ENCODE measurements around the gene USP36.
A peak's percentile ranks its signal among the peaks of the same experiment; 100 is the strongest.

Gene USP36

DNA sequence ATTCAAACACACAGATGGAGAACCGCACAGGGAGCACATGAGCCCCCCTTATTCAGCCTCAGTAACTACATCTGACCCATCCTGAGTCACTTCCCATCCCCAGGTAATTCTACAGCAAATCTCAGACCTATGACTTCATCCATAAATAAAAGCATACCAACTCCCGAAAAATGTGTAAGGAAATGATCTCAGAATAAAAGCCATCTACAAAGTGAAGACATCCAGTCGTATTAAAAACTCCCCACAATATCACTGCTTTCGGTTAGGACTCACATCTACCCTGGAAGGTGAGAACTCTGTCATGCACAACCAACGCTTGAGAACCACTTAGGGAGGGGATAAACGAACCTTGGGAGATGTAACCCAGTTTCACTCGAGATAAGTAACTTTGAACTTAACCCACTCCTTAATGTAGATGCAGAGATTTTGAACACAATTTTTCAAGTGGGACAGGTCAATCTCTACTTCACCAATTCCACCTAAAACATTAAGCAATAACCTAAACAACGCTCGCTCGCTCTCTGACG, 1.3 kb downstream of the USP36 start:
- Histone ChIP-seq H3K4me1 (ENCODE audit: control insufficient read depth, insufficient read depth, low read length) (peaks cover 10% of the 10 kb centered on the region), H3K27ac (ENCODE audit: insufficient read depth, low read depth, low read length, poor library complexity, severe bottlenecking) (no peak overlapping the region), H3K4me3 (ENCODE audit: insufficient read depth, low read depth, low read length) (peak overlapping the region; percentile 60), H3K36me3 (ENCODE audit: control insufficient read depth, insufficient read depth, low read length) (peaks cover 27% of the 10 kb centered on the region), H3K27me3 (ENCODE audit: control insufficient read depth, insufficient read depth, low read length, poor library complexity, severe bottlenecking) (no peaks in the 10 kb centered on the region), H3K9me3 (ENCODE audit: control insufficient read depth, low read length) (no peaks in the 10 kb centered on the region)
- 32% methylated on average over 11 of the region's 11 CpGs for WGBS, 2 experiments

DNA sequence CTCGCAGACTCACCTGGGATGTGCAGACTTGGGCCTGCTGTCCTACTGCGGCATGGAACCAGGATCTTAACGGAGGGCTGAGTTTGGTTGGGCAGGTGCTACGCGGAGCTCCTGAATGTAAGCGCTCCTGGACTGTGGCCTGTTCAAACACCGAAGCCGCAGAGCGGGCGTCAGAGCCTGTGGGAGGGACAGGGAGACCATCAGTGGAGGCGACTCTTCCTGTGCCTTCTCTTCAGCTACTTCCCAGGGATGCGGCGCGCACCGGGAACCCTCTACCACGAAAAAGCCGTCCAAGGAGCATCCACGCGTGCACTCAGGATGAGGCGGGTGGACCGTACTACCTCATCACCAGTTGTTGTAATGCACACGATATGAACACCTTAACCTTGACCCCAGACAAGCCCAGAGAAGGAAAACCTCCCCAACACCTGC, 2.0 kb downstream of the USP36 start:
- no peak overlapping the region for H3K4me3 ChIP-seq (ENCODE audit: insufficient read depth, low read depth, low read length)
- no peaks in the 10 kb centered on the region for H3K27me3 ChIP-seq (ENCODE audit: control insufficient read depth, insufficient read depth, low read length, poor library complexity, severe bottlenecking)
- H3K27ac ChIP-seq (ENCODE audit: insufficient read depth, low read depth, low read length, poor library complexity, severe bottlenecking): no peak overlapping the region
- H3K36me3 ChIP-seq (ENCODE audit: control insufficient read depth, insufficient read depth, low read length): peaks cover 28% of the 10 kb centered on the region
- peaks cover 10% of the 10 kb centered on the region for H3K4me1 ChIP-seq (ENCODE audit: control insufficient read depth, insufficient read depth, low read length)
- no peaks in the 10 kb centered on the region for H3K9me3 ChIP-seq (ENCODE audit: control insufficient read depth, low read length)
- 94 to 95% methylated on average over 22 of the region's 22 CpGs for WGBS, 2 experiments

DNA sequence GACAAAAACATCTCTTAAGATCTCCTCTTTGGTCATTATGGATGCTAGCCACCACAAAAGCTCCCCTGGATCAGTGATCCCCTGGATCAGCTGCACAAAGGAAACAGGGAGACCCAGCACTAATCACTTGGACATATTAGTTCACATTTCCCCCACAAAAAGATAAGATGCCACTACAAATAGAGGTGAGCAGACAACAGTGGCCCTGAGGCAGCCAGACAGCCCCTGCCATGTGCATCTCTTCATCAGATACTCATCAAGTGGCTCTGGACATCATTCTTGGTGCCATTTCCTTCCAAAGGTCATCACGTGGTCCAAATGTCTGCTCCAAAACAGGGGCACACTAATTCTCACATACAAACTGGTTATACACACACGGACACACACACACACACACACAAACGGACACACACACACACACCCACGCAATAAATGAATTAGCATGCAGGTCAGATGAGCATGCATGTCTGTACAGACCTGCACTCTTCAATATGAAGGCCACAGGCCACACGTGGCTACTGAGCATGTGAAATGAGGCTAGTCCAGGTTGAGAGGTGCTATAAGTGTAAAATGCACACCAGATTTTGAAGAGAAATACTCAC, 4.1 kb downstream of the USP36 start:
- Histone ChIP-seq H3K4me3 (ENCODE audit: insufficient read depth, low read depth, low read length) (no peak overlapping the region), H3K27ac (ENCODE audit: insufficient read depth, low read depth, low read length, poor library complexity, severe bottlenecking) (no peak overlapping the region), H3K4me1 (ENCODE audit: control insufficient read depth, insufficient read depth, low read length) (peaks cover 10% of the 10 kb centered on the region), H3K9me3 (ENCODE audit: control insufficient read depth, low read length) (no peaks in the 10 kb centered on the region), H3K36me3 (ENCODE audit: control insufficient read depth, insufficient read depth, low read length) (peaks cover 43% of the 10 kb centered on the region), H3K27me3 (ENCODE audit: control insufficient read depth, insufficient read depth, low read length, poor library complexity, severe bottlenecking) (no peaks in the 10 kb centered on the region)
- WGBS, 2 experiments: 83 to 88% methylated on average over 5 of the region's 5 CpGs

DNA sequence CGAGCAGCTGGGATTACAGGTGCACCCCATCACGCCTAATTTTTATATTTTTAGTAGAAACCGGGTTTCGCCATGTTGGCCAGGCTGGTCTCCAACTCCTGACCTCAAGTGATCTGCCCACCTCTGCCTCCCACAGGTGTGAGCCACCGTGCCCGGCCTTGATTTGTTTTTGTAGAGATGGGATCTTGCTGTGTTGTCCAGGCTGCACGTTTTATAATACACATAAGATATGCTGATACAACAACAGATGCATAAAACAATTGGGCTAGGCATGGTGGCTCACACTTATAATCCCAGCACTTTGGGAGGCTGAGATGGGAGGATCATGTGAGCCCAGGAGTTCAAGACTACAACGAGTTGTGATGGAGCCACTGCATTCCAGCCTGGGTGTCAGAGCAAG, 6.0 kb downstream of the USP36 start:
- no peaks in the 10 kb centered on the region for H3K9me3 ChIP-seq (ENCODE audit: control insufficient read depth, low read length)
- 94 to 95% methylated on average over 8 of the region's 8 CpGs for WGBS, 2 experiments
- no peak overlapping the region for H3K27ac ChIP-seq (ENCODE audit: insufficient read depth, low read depth, low read length, poor library complexity, severe bottlenecking)
- H3K4me1 ChIP-seq (ENCODE audit: control insufficient read depth, insufficient read depth, low read length): peaks cover 10% of the 10 kb centered on the region
- H3K27me3 ChIP-seq (ENCODE audit: control insufficient read depth, insufficient read depth, low read length, poor library complexity, severe bottlenecking): no peaks in the 10 kb centered on the region
- no peak overlapping the region for H3K4me3 ChIP-seq (ENCODE audit: insufficient read depth, low read depth, low read length)
- peaks cover 51% of the 10 kb centered on the region for H3K36me3 ChIP-seq (ENCODE audit: control insufficient read depth, insufficient read depth, low read length)

DNA sequence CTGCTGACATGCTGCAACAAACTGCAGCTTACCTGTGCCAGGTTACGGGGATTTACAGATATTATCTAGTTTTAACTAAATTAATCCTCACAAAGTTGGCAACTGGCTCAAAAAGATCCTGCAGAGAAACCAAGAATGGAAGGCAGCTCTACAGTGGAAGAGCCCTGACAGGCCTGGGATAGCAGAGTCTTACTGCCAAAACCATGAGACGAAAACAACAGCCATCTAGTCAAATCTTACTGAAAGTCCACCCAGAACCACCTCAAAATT, 8.1 kb downstream of the USP36 start:
- Histone ChIP-seq H3K4me1 (ENCODE audit: control insufficient read depth, insufficient read depth, low read length) (no peaks in the 10 kb centered on the region), H3K27ac (ENCODE audit: insufficient read depth, low read depth, low read length, poor library complexity, severe bottlenecking) (no peak overlapping the region), H3K9me3 (ENCODE audit: control insufficient read depth, low read length) (no peaks in the 10 kb centered on the region), H3K27me3 (ENCODE audit: control insufficient read depth, insufficient read depth, low read length, poor library complexity, severe bottlenecking) (no peaks in the 10 kb centered on the region), H3K36me3 (ENCODE audit: control insufficient read depth, insufficient read depth, low read length) (peaks cover 57% of the 10 kb centered on the region), H3K4me3 (ENCODE audit: insufficient read depth, low read depth, low read length) (no peak overlapping the region)
- WGBS, 2 experiments: 95 to 96% methylated on average over 2 of the region's 2 CpGs

DNA sequence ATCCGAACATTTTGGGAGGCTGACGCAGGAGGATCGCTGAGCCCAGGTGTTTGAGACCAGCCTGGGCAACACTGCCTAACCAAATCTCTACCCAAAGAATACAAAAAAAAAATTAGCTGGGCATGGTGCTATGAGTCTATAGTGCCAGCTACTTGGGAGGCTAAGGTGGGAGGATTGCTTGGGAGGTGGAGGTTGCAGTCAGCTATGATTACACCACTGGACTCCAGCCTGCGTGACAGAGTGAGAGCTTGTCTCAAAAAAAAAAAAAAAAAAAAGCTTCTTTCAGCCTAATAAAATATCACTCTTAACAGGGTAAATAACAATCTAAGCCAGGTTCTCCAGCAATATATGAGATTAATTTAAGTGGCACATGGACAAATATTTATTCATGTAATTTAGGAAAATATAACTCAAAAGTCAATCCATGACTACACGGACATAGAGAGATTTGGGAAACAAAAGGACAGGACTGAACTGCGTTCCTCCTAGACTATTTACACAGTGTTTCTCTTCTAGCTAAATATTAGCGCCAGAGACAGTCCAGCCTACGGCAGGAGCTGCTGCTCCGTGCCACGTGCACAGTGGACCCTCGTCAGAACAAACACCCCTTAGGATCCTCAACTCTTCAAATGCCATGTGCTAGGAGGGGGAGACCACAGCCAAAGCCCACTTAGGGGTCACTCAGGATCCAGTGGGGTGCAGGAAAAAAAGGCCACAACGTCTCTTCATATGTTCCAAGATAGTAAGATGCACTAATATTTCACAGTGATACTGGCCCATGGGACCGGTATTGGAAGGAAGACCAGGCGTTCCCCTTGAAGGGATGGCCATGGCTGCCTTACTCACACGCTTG, 8.7 kb downstream of the USP36 start:
- Histone ChIP-seq H3K27me3 (ENCODE audit: control insufficient read depth, insufficient read depth, low read length, poor library complexity, severe bottlenecking) (no peaks in the 10 kb centered on the region), H3K4me1 (ENCODE audit: control insufficient read depth, insufficient read depth, low read length) (no peaks in the 10 kb centered on the region), H3K9me3 (ENCODE audit: control insufficient read depth, low read length) (no peaks in the 10 kb centered on the region), H3K27ac (ENCODE audit: insufficient read depth, low read depth, low read length, poor library complexity, severe bottlenecking) (no peak overlapping the region), H3K4me3 (ENCODE audit: insufficient read depth, low read depth, low read length) (no peak overlapping the region), H3K36me3 (ENCODE audit: control insufficient read depth, insufficient read depth, low read length) (peaks cover 54% of the 10 kb centered on the region)
- WGBS, 2 experiments: 93 to 95% methylated on average over 15 of the region's 15 CpGs

DNA sequence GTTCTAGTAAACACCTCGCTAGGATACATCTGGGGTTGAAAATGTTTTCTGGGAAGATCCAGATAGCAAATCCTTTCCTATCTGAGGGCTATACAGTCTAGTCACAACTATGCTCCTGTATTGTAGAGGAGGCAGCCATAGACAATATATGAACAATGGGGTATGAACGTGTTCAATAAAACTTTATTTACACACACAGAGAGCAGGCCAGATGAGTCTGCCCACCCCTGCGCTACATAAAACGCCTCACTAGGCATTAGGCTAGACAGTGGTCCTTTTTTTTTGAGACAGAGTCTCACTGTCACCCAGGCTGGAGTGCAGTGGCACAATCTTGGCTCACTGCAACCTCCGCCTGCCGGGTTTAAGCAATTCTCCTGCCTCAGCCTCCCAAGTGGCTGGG, 11.1 kb downstream of the USP36 start:
- Histone ChIP-seq H3K27me3 (ENCODE audit: control insufficient read depth, insufficient read depth, low read length, poor library complexity, severe bottlenecking) (no peaks in the 10 kb centered on the region), H3K9me3 (ENCODE audit: control insufficient read depth, low read length) (no peaks in the 10 kb centered on the region), H3K4me3 (ENCODE audit: insufficient read depth, low read depth, low read length) (no peak overlapping the region), H3K4me1 (ENCODE audit: control insufficient read depth, insufficient read depth, low read length) (no peaks in the 10 kb centered on the region), H3K36me3 (ENCODE audit: control insufficient read depth, insufficient read depth, low read length) (peaks cover 50% of the 10 kb centered on the region), H3K27ac (ENCODE audit: insufficient read depth, low read depth, low read length, poor library complexity, severe bottlenecking) (no peak overlapping the region)
- WGBS, 2 experiments: 91 to 93% methylated on average over 6 of the region's 6 CpGs

DNA sequence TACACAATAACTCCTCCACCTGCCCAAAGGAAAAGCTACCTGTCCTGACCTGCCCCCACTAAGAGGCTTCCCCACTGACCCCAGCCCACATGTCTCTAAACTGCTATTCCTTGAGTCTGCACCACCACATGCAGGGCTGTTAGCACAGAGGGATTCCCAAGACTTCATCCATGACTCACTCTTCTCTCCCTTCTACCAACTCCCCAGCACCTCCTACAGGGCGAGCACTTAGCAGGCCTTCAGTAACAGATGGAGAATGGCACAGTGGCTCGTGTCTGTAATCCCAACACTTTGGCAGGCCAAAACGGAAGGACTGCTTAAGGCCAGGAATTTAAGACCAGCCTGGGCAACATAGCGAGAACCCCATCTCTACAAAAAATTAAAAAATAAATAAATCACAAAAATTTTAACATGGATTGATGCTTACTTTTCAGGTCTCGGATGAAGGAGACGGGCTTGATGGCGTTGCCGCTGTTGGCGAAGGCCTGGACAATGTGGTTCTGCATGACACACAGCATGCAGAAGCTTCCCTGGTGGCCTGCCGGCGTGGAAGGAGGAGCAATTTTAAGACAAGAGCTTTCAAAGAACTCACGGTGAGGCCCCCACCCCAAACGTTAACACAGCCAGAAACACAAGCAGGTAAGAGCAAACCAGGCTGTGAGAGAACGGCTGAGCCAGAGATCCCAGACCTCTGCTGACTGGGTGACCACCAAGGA, 12.0 kb downstream of the USP36 start:
- Histone ChIP-seq H3K27ac (ENCODE audit: insufficient read depth, low read depth, low read length, poor library complexity, severe bottlenecking) (no peak overlapping the region), H3K36me3 (ENCODE audit: control insufficient read depth, insufficient read depth, low read length) (peaks cover 50% of the 10 kb centered on the region), H3K27me3 (ENCODE audit: control insufficient read depth, insufficient read depth, low read length, poor library complexity, severe bottlenecking) (no peaks in the 10 kb centered on the region), H3K9me3 (ENCODE audit: control insufficient read depth, low read length) (no peaks in the 10 kb centered on the region), H3K4me3 (ENCODE audit: insufficient read depth, low read depth, low read length) (no peak overlapping the region), H3K4me1 (ENCODE audit: control insufficient read depth, insufficient read depth, low read length) (no peaks in the 10 kb centered on the region)
- WGBS, 2 experiments: 87 to 94% methylated on average over 14 of the region's 14 CpGs

DNA sequence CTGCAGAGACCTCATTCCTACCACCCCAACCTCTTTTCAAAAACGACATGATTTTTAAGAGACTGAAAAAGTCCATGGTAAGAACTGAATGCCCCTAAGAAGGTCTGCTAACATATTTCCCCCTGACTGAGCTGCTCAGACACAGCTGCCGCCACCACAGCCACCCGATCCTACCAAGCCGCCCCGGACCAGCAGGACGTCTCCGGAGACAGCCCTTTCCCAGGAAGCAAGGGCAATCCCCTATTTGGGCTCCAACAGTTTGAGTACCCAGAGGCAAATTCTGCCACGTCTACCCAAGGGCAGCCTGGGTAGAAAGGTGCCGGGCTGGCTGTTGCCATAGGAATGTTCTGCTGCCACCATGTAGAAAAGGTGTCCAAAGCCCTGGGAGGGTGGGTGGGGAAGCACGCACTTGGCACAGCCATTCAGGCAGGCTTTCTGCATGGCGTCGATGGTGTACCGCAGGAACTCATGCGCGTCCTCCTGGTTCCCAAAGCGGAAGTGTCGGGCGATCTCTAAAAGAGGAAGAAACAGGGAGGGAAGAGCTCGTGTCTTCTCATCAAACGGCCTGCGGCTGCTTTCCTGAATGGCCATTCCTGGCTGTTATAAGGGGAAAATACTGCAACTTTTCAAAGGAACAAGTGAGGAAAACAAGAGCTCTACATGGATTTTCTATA, 13.6 kb downstream of the USP36 start:
- peaks cover 36% of the 10 kb centered on the region for H3K36me3 ChIP-seq (ENCODE audit: control insufficient read depth, insufficient read depth, low read length)
- 94 to 96% methylated on average over 21 of the region's 21 CpGs for WGBS, 2 experiments
- no peaks in the 10 kb centered on the region for H3K9me3 ChIP-seq (ENCODE audit: control insufficient read depth, low read length)
- H3K4me1 ChIP-seq (ENCODE audit: control insufficient read depth, insufficient read depth, low read length): peaks cover 6% of the 10 kb centered on the region
- H3K27ac ChIP-seq (ENCODE audit: insufficient read depth, low read depth, low read length, poor library complexity, severe bottlenecking): no peak overlapping the region
- no peak overlapping the region for H3K4me3 ChIP-seq (ENCODE audit: insufficient read depth, low read depth, low read length)
- H3K27me3 ChIP-seq (ENCODE audit: control insufficient read depth, insufficient read depth, low read length, poor library complexity, severe bottlenecking): no peaks in the 10 kb centered on the region

DNA sequence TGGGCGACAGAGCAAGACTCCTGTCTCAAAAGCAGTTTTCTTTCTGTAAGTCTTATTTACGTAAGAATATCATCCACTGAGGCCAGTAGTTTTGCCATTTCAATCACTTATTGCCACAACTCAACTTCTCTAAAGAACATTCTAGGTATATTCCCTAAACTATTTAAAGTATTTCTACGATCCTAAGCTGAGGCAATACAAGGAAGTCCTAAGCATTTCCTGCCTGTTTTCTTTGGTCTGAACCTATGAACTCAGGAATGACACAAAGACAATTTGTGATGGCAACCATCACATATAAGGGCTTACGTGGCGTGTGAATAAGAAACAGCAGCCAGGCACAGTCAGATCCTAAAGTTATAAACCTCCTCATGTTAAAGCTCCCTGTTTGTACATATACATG, 14.2 kb downstream of the USP36 start:
- H3K9me3 ChIP-seq (ENCODE audit: control insufficient read depth, low read length): no peaks in the 10 kb centered on the region
- 96 to 98% methylated on average over 5 of the region's 5 CpGs for WGBS, 2 experiments
- no peak overlapping the region for H3K27ac ChIP-seq (ENCODE audit: insufficient read depth, low read depth, low read length, poor library complexity, severe bottlenecking)
- no peaks in the 10 kb centered on the region for H3K27me3 ChIP-seq (ENCODE audit: control insufficient read depth, insufficient read depth, low read length, poor library complexity, severe bottlenecking)
- H3K4me3 ChIP-seq (ENCODE audit: insufficient read depth, low read depth, low read length): no peak overlapping the region
- peaks cover 6% of the 10 kb centered on the region for H3K4me1 ChIP-seq (ENCODE audit: control insufficient read depth, insufficient read depth, low read length)
- H3K36me3 ChIP-seq (ENCODE audit: control insufficient read depth, insufficient read depth, low read length): peaks cover 33% of the 10 kb centered on the region
